GM21723 (cell line): ENCODE data around the gene FBXL7.

ENCODE experiments used
- ATAC-seq: cut with Tn5 transposase; IDR thresholded peaks from one replicate; pipeline ENCODE4 v1.9.1; 2021; ENCODE audit warnings: mild to moderate bottlenecking, moderate library complexity; ENCODE audit not compliant: unreplicated experiment

The FBXL7 gene

GRCh38 chr5:15647251-15647650, 147.3 kb downstream of the FBXL7 start:
- no peak for ATAC-seq

GRCh38 chr5:15650266-15650665, 150.3 kb downstream of the FBXL7 start:
- ATAC-seq, result no peak

GRCh38 chr5:15654779-15655178, 154.8 kb downstream of the FBXL7 start:
- no peak for ATAC-seq

GRCh38 chr5:15655683-15656082, 155.7 kb downstream of the FBXL7 start:
- no peak for ATAC-seq

- no peak for ATAC-seq
Observed at GRCh38 chr5:15664961-15665360, 165.0 kb downstream of the FBXL7 start.

- ATAC-seq, result no peak
Observed at GRCh38 chr5:15669826-15670225, 169.8 kb downstream of the FBXL7 start.

- ATAC-seq, result no peak
Observed at GRCh38 chr5:15674716-15675115, 174.7 kb downstream of the FBXL7 start.

GRCh38 chr5:15676591-15676990, 176.6 kb downstream of the FBXL7 start:
- no peak for ATAC-seq

- no peak for ATAC-seq
Observed at GRCh38 chr5:15679161-15679560, 179.2 kb downstream of the FBXL7 start.

GRCh38 chr5:15680455-15680854, 180.5 kb downstream of the FBXL7 start:
- ATAC-seq, result no peak

GRCh38 chr5:15682122-15682521, 182.1 kb downstream of the FBXL7 start:
- no peak for ATAC-seq

- ATAC-seq, result no peak
Observed at GRCh38 chr5:15682566-15682965, 182.6 kb downstream of the FBXL7 start.

- ATAC-seq, result no peak
Observed at GRCh38 chr5:15683332-15683731, 183.4 kb downstream of the FBXL7 start.

- ATAC-seq, result no peak
Observed at GRCh38 chr5:15687401-15687800, 187.4 kb downstream of the FBXL7 start.

GRCh38 chr5:15689836-15690235, 189.9 kb downstream of the FBXL7 start:
- no peak for ATAC-seq

GRCh38 chr5:15690611-15691010, 190.6 kb downstream of the FBXL7 start:
- no peak for ATAC-seq

- ATAC-seq, result no peak
Observed at GRCh38 chr5:15691521-15691920, 191.5 kb downstream of the FBXL7 start.

GRCh38 chr5:15692706-15693381, 192.9 kb downstream of the FBXL7 start:
- ATAC-seq, result no peak

- no peak for ATAC-seq
Observed at GRCh38 chr5:15693382-15693728, 193.4 kb downstream of the FBXL7 start.

- no peak for ATAC-seq
Observed at GRCh38 chr5:15693933-15694332, 194.0 kb downstream of the FBXL7 start.

- no peak for ATAC-seq
Observed at GRCh38 chr5:15694696-15695214, 194.8 kb downstream of the FBXL7 start.

GRCh38 chr5:15695215-15695731, 195.3 kb downstream of the FBXL7 start:
- no peak for ATAC-seq

- no peak for ATAC-seq
Observed at GRCh38 chr5:15700373-15700772, 200.4 kb downstream of the FBXL7 start.
